ENCODE results near the gene CSTB.

Gene CSTB

GRCh38 chr21:43810505-43811261 is 34.6 kb upstream of the CSTB start:
- DNase-seq (ENCODE audit: low read depth in 2 of 2) = peak; percentile 77 to 96

- DNase-seq (ENCODE audit: low read depth in 2 of 2) = no peak
Observed at GRCh38 chr21:43809853-43810504, 33.9 kb upstream of the CSTB start.

GRCh38 chr21:43809346-43809799 is 33.3 kb upstream of the CSTB start:
- no peak for DNase-seq (ENCODE audit: low read depth in 2 of 2)

GRCh38 chr21:43808832-43809251 is 32.7 kb upstream of the CSTB start:
- no peak for DNase-seq (ENCODE audit: low read depth in 2 of 2)

GRCh38 chr21:43808367-43808766 is 32.3 kb upstream of the CSTB start:
- no peak for DNase-seq (ENCODE audit: low read depth in 2 of 2)

GRCh38 chr21:43806017-43806710 is 30.1 kb upstream of the CSTB start:
- no peak for DNase-seq (ENCODE audit: low read depth in 2 of 2)

GRCh38 chr21:43805275-43805800 is 29.2 kb upstream of the CSTB start:
- DNase-seq (ENCODE audit: low read depth in 2 of 2) = no peak

- no peak for DNase-seq (ENCODE audit: low read depth in 2 of 2)
Observed at GRCh38 chr21:43803558-43804300, 27.6 kb upstream of the CSTB start.

- DNase-seq (ENCODE audit: low read depth in 2 of 2) = no peak
Observed at GRCh38 chr21:43802713-43803313, 26.7 kb upstream of the CSTB start.

GRCh38 chr21:43801006-43801783 is 25.1 kb upstream of the CSTB start:
- DNase-seq (ENCODE audit: low read depth in 2 of 2) = no peak

- no peak for DNase-seq (ENCODE audit: low read depth in 2 of 2)
Observed at GRCh38 chr21:43800566-43800965, 24.5 kb upstream of the CSTB start.

GRCh38 chr21:43800124-43800523 is 24.0 kb upstream of the CSTB start:
- no peak for DNase-seq (ENCODE audit: low read depth in 2 of 2)

GRCh38 chr21:43799301-43799840 is 23.3 kb upstream of the CSTB start:
- no peak for DNase-seq (ENCODE audit: low read depth in 2 of 2)

GRCh38 chr21:43797925-43798715 is 22.0 kb upstream of the CSTB start:
- no peak for DNase-seq (ENCODE audit: low read depth in 2 of 2)

GRCh38 chr21:43797415-43797814 is 21.3 kb upstream of the CSTB start:
- DNase-seq (ENCODE audit: low read depth in 2 of 2) = no peak

- no peak for DNase-seq (ENCODE audit: low read depth in 2 of 2)
Observed at GRCh38 chr21:43794857-43795256, 18.7 kb upstream of the CSTB start.

GRCh38 chr21:43794311-43794710 is 18.2 kb upstream of the CSTB start:
- DNase-seq (ENCODE audit: low read depth in 2 of 2) = no peak

- DNase-seq (ENCODE audit: low read depth in 2 of 2) = no peak
Observed at GRCh38 chr21:43793243-43793642, 17.1 kb upstream of the CSTB start.

- no peak for DNase-seq (ENCODE audit: low read depth in 2 of 2)
Observed at GRCh38 chr21:43792406-43792805, 16.3 kb upstream of the CSTB start.
